Testis (tissue), 3 donors: ENCODE results near the gene GCG. TPM values are rescaled to one million over a fixed set of nuclear protein-coding genes. Genes with fewer than 3 reads are reported as not detected.

Source experiments
- DNase-seq: peaks from one replicate; pipeline ENCODE4 v3.0.0-alpha.2; 2019
- H3K27ac ChIP-seq, 2 donors: fragments of 200-600 bp; sonication (generic); one replicate each; pipeline ENCODE4 v1.5.1; 2019
- H3K27me3 ChIP-seq: fragments of 200-600 bp; sonication (generic); one replicate; pipeline ENCODE4 v1.5.1; 2019
- H3K36me3 ChIP-seq: fragments of 200-600 bp; sonication (generic); one replicate; pipeline ENCODE4 v1.5.1; 2017; ENCODE audit warnings: low read depth; ENCODE audit errors: missing control alignments
- H3K4me1 ChIP-seq: fragments of 200-600 bp; sonication (generic); one replicate; pipeline ENCODE4 v1.5.1; 2019
- H3K4me3 ChIP-seq, 2 donors: fragments of 200-600 bp; sonication (generic); one replicate each; pipeline ENCODE4 v1.5.1; 2017 to 2019
- H3K9me3 ChIP-seq: fragments of 200-600 bp; sonication (generic); one replicate; pipeline ENCODE4 v1.5.1; 2017
- CTCF ChIP-seq, 3 experiments: fragments of 450-650 bp in 2 of 3; fragments of 200-600 bp in 1 of 3; sonication (generic) in 1 of 3; IDR thresholded peaks; one replicate each; pipeline ENCODE4 v1.5.1; 2016 to 2019; ENCODE audit warnings: antibody characterized with exemption in 3 of 3, mild to moderate bottlenecking in 2 of 3, moderate library complexity in 1 of 3
- POLR2A ChIP-seq: fragments of 450-650 bp; IDR thresholded peaks from one replicate; pipeline ENCODE4 v1.6.1; 2017; ENCODE audit warnings: antibody characterized with exemption, mild to moderate bottlenecking, moderate library complexity
- WGBS, 2 donors: methylation state at CpG; one replicate each; pipeline ENCODE4 v1.1.5; 2018; 5-methylcytosine and 5-hydroxymethylcytosine counted together
- intact Hi-C: fragments of 100-400 bp; cut with DNase I; formaldehyde crosslinking; loops from one replicate; pipeline ENCODE4 v1.15.1; 2023; ENCODE audit warnings: low total_unique reads
- polyA plus RNA-seq: library from polyadenylated mRNA; stranded (reverse); fragments of 350-450 nt; fragmentation: Illumina TruSeq; extraction: RNeasy Lipid Tissue Mini Kit (QIAGEN cat#74804); gene quantifications from one replicate; pipeline ENCODE4 v1.2.3, GENCODE V29; 2014; ENCODE audit warnings: low read depth, low replicate concordance; ENCODE audit not compliant: insufficient read depth
- total RNA-seq, 2 donors: library from RNA; depleted of rRNA; stranded (reverse); fragments of >200 nt; gene quantifications; one replicate each; pipeline ENCODE4 v1.2.3, GENCODE V29; 2016

Gene GCG
- total and polyA plus RNA-seq, 3 donors from 2014 or later: not detected

GRCh38 chr2:162100579-162100978 lies 51.5 kb downstream of the GCG start:
- Histone ChIP-seq H3K27me3 (no peaks in the 10 kb centered on the region), H3K27ac (no peak overlapping the region), H3K36me3 (no peaks in the 10 kb centered on the region), H3K4me1 (no peaks in the 10 kb centered on the region), H3K9me3 (no peaks in the 10 kb centered on the region), H3K4me3 (no peak overlapping the region)
- DNase-seq: no peak
- WGBS, 2 donors: 42 to 53% methylated on average over 1 of the region's 1 CpG
- no peak for TF ChIP-seq CTCF (IDR thresholded peaks at IDR 0.05)
- TF ChIP-seq POLR2A: no peak
- intact Hi-C loops: no loop called here

- TF ChIP-seq CTCF (IDR thresholded peaks at IDR 0.05): no peak
- no peak for TF ChIP-seq POLR2A
- H3K9me3 ChIP-seq: no peaks in the 10 kb centered on the region
- no peaks in the 10 kb centered on the region for H3K36me3 ChIP-seq
- H3K27ac ChIP-seq: no peak overlapping the region
- intact Hi-C loops: no loop called here
- no peaks in the 10 kb centered on the region for H3K4me1 ChIP-seq
- WGBS, 2 donors: 95 to 98% methylated on average over 5 of the region's 5 CpGs
- H3K27me3 ChIP-seq: no peaks in the 10 kb centered on the region
- no peak for DNase-seq
- H3K4me3 ChIP-seq: no peak overlapping the region
Measured at GRCh38 chr2:162099836-162100235, 52.2 kb downstream of the GCG start.

Other genes starting within 250 kb of the GCG start
- 1 to 10 TPM; 1.2 to 1.7 TPM for gene DPP4, start 78.0 kb downstream of the GCG start, total RNA-seq
- gene DPP4, start 78.0 kb downstream of the GCG start, polyA plus RNA-seq: 6.3 TPM
- 1 to 10 TPM; 1.2 to 2.6 TPM for gene FAP, start 91.2 kb upstream of the GCG start, total RNA-seq
- 5.6 TPM for gene FAP, start 91.2 kb upstream of the GCG start, polyA plus RNA-seq
- 10 to 100 TPM in 1 of 2 donors, 1 to 10 TPM in 1; 8.2 to 12.8 TPM for gene IFIH1, start 166.4 kb upstream of the GCG start, total RNA-seq
- gene IFIH1, start 166.4 kb upstream of the GCG start, polyA plus RNA-seq: 6.0 TPM
- 10 to 100 TPM; 26.1 to 33.1 TPM for gene GCA, start 191.9 kb upstream of the GCG start, total RNA-seq
- gene GCA, start 191.9 kb upstream of the GCG start, polyA plus RNA-seq: 60.9 TPM